ENCODE measurements around the gene NCKIPSD.

DNA sequence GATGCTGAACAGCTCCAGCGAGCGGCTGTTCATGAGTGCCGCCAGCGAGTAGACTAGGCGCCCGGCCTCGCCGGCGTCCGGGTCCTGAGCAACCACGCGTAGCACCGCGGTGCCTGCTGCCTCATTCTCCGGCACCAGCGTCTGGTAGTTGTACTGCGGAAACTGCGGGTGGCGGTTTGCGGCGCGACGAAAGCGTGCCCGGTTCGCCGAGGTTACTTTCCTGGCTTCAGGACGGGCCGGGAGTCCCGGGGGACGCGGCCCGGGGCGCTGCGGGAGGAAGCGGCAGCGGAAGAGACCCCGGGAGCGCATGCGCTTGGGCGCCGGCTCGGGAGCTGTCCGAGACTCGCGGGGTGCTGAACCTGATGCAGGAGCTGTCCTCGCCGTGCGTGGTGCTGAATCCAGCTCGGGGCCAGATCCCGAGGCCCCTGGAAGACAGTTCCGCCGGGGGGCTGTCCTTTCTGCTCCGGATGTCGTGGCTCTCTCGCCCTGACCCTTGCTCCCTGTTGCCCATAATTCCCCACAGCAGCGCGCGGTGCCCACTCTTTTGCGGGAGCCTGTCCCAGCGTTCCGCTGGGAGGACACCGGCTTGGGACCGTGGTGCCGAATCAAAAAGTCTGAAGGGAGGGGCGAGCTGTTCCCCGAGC lies 24.1 kb downstream of the NCKIPSD start:
- no peak for TF ChIP-seq FOSL2 (IDR thresholded peaks at IDR 0.05; ENCODE audit: borderline replicate concordance, low read depth)
- TF ChIP-seq, protein P1, sequence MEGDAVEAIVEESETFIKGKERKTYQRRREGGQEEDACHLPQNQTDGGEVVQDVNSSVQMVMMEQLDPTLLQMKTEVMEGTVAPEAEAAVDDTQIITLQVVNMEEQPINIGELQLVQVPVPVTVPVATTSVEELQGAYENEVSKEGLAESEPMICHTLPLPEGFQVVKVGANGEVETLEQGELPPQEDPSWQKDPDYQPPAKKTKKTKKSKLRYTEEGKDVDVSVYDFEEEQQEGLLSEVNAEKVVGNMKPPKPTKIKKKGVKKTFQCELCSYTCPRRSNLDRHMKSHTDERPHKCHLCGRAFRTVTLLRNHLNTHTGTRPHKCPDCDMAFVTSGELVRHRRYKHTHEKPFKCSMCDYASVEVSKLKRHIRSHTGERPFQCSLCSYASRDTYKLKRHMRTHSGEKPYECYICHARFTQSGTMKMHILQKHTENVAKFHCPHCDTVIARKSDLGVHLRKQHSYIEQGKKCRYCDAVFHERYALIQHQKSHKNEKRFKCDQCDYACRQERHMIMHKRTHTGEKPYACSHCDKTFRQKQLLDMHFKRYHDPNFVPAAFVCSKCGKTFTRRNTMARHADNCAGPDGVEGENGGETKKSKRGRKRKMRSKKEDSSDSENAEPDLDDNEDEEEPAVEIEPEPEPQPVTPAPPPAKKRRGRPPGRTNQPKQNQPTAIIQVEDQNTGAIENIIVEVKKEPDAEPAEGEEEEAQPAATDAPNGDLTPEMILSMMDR (IDR thresholded peaks at IDR 0.05): no peak
- TF ChIP-seq EP300 (IDR thresholded peaks at IDR 0.05; ENCODE audit: borderline replicate concordance in 1 of 2, low read depth in 1 of 2, low read length in 1 of 2): no peak
- no peak for TF ChIP-seq POLR2AphosphoS5 (IDR thresholded peaks at IDR 0.05; ENCODE audit: low read depth, low read length)
- TF ChIP-seq YY1 (IDR thresholded peaks at IDR 0.05; ENCODE audit: low read depth): no peak
- no peak for TF ChIP-seq RFX5 (IDR thresholded peaks at IDR 0.05; ENCODE audit: low read length)
- no peak for TF ChIP-seq GATA2 (CRISPR knock-in tag; IDR thresholded peaks at IDR 0.05)
- TF ChIP-seq FOXJ3 (CRISPR knock-in tag; IDR thresholded peaks at IDR 0.05): no peak
- TF ChIP-seq, protein P2, sequence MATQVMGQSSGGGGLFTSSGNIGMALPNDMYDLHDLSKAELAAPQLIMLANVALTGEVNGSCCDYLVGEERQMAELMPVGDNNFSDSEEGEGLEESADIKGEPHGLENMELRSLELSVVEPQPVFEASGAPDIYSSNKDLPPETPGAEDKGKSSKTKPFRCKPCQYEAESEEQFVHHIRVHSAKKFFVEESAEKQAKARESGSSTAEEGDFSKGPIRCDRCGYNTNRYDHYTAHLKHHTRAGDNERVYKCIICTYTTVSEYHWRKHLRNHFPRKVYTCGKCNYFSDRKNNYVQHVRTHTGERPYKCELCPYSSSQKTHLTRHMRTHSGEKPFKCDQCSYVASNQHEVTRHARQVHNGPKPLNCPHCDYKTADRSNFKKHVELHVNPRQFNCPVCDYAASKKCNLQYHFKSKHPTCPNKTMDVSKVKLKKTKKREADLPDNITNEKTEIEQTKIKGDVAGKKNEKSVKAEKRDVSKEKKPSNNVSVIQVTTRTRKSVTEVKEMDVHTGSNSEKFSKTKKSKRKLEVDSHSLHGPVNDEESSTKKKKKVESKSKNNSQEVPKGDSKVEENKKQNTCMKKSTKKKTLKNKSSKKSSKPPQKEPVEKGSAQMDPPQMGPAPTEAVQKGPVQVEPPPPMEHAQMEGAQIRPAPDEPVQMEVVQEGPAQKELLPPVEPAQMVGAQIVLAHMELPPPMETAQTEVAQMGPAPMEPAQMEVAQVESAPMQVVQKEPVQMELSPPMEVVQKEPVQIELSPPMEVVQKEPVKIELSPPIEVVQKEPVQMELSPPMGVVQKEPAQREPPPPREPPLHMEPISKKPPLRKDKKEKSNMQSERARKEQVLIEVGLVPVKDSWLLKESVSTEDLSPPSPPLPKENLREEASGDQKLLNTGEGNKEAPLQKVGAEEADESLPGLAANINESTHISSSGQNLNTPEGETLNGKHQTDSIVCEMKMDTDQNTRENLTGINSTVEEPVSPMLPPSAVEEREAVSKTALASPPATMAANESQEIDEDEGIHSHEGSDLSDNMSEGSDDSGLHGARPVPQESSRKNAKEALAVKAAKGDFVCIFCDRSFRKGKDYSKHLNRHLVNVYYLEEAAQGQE (IDR thresholded peaks at IDR 0.05; ENCODE audit: low read depth, low read length): peak; percentile 99
- TF ChIP-seq FOXM1 (IDR thresholded peaks at IDR 0.05; ENCODE audit: low read depth): no peak
- no peak for TF ChIP-seq EZH2phosphoT487 (IDR thresholded peaks at IDR 0.05; ENCODE audit: borderline replicate concordance, low read depth)
